Right lung (tissue), 5 donors: Measurements from ENCODE around the gene BMS1. TPM values are rescaled to one million over a fixed set of nuclear protein-coding genes. Genes with fewer than 3 reads are reported as not detected.
"Not testable (repeated sequence)": the region's sequence is repeated elsewhere in the genome, so short reads cannot be mapped to it uniquely, and the experiment has no call there.

Source experiments
- DNase-seq, 2 donors: peaks; one replicate each; pipeline ENCODE4 v3.0.0-alpha.2; 2013
- polyA plus RNA-seq, 5 donors: library from polyadenylated mRNA; unstranded; fragments of 120-200 nt; gene quantifications; one replicate each; pipeline versions ENCODE4 v1.2.1 to v1.2.3, GENCODE V29; 2013; ENCODE audit warnings: inconsistent platforms in 1 of 5, low replicate concordance in 1 of 5; ENCODE audit not compliant: insufficient read length in 5 of 5, insufficient read depth in 1 of 5

The BMS1 gene
- polyA plus RNA-seq, 5 donors = 19.4 to 24.1 (median 22.2) TPM

- DNase-seq = not testable (repeated sequence)
These were observed 77.4 kb downstream of the BMS1 start for GRCh38 chr10:42860016-42860415.

GRCh38 chr10:42862801-42863200, 80.2 kb downstream of the BMS1 start:
- not testable (repeated sequence) for DNase-seq

- no peak for DNase-seq
These were observed 82.0 kb downstream of the BMS1 start for GRCh38 chr10:42864575-42864974.

GRCh38 chr10:42865716-42866114, 83.1 kb downstream of the BMS1 start:
- no peak for DNase-seq

DNA sequence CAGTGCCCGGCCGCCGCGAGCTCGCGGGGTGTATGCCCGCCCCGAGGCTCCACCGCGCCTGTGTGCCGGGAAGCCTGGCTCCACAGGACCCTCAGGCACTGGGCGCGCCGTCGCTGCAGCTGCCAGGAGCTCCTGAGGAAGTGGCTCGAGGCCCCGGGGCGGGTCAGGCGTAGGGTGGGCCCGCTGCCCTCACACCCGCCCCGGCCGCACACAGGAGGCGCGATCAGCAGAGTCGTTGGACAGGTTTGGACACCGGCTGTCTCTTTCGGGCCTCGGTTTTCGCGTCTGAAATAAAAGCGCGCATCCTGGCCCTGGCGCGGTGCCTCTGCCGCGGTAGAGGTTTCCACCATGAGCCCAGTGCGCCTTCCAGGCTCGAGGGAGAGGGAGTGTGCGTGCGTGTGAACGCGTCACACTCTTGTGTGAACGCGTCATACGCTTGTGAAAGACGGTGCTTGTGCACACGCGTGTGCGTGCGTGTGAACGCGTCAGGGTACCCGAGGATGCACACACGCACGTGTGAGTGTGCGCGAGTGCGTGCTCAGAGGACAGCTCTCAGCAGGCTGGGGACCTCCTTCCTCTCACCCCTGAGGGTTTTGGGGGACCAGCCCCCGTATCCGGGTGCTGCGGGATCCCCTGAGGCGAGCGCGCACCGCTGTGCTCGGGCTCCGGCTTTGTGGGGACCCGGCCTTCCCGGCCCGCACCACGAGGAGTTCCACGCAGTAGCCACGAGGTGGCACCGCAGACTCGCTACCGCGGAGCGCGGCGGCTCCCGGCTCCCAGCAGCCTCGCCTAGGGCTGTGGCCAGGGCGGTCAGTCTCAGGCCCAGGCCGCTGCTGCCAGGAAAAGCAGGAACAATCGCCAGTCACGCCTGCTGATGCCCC, 83.8 kb downstream of the BMS1 start:
- peak; percentile 65 to 74 for DNase-seq

- DNase-seq = no peak
These were observed 85.0 kb downstream of the BMS1 start for GRCh38 chr10:42867571-42867970.

- no peak for DNase-seq
These were observed 85.9 kb downstream of the BMS1 start for GRCh38 chr10:42868530-42868929.

GRCh38 chr10:42869977-42870350, 87.4 kb downstream of the BMS1 start:
- DNase-seq = no peak

GRCh38 chr10:42871138-42871641, 88.6 kb downstream of the BMS1 start:
- peak; percentile 42 to 45 for DNase-seq

DNA sequence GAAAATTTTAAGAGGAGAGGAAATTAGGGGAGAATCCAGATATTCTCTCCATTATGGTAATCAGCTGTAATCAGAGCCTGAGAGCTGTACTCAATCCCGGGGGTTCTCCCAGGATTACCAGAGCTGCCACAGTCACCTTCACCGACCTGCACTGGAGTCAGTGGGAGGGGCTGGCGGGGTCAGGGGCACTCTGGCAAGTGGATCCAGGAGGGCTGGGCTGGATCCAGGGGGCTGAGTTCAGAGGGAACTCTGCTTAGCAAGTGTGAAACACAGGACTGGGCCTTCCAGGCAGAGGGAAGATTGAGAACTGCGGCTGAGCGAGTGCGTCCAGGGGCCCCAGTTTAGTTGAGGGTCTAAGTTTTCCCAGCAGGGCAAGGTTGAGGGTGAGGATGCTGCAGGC, 89.2 kb downstream of the BMS1 start:
- no peak for DNase-seq

DNA sequence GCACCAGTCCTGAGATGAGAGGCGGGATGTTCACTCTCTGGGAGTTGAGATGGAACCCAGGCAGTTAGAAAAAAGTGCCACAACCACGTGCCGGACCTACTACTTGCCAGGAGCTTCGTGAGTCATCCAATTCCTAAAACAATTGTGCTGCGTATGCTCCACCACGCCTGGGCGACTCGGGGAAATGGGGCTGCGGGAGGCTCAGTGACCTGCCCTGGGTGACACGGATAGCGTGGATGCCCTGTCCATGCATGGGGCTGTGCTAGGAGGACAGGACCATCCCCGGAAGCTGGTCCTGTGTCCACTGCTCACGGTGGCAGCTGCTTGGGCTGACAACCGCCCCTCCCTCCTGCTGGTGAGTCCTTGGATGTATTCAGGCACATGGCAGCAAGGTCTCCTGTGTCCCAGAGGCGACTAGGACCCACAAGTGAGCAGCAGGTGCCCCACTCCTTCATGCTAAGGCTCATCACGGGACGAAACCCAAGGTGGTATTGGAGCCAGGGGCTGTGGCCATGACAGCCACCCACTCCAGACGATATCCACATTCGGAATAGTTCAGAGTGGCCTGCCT, 90.4 kb downstream of the BMS1 start:
- no peak for DNase-seq

DNA sequence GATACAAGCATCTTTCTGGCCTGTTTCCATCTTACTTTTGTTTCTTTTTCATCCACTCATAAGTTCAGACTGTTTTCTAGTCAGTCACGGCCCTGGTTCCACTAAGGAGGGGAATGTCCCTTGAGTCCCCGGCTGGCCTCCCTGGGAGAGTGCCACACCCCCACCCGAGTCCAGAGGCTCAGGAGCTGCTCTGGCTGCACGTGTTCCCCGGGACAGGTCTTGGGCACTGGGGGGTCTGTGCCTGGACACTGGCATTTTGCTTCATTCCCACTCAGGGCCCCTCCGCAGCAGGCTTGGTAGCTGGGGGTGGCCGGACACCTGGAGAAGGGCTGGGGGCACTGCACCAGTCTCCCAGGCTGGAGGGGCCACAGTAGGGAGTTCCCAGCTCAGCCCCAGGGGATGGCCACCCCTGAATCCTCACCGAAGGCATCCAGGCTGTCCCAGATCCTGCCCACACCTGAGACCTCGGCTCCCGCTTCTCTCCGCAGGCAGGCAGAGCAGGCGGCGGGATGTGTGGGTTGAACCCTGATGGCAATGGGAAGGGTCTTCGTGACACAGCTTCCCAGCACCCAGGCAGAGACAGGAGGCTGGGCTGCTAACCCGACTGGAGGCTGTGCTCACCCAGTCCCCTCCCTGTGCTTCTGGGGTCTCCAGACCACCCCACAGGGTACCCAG, 92.3 kb downstream of the BMS1 start:
- no peak for DNase-seq

DNA sequence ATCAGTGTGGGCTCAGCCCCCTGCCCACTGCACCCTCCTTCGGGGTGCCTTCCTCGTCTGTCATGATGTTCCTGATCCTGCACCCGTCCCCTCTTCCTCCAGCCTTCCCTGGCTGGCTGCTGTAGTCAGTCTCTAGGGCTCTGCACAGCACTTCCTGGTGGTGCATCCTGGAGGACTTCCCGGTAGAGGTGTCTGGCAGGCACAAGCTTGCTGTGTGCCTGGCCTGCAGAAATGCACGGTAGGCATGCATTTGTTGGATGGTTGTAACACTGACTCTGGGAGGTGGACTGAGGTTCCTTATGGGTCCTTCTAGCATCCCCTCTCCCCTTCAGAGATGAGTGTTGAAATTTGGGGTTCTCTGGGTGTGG, 92.8 kb downstream of the BMS1 start:
- no peak for DNase-seq

- DNase-seq = peak; percentile 70 to 75
These were observed 93.3 kb downstream of the BMS1 start for GRCh38 chr10:42875798-42876341.

DNA sequence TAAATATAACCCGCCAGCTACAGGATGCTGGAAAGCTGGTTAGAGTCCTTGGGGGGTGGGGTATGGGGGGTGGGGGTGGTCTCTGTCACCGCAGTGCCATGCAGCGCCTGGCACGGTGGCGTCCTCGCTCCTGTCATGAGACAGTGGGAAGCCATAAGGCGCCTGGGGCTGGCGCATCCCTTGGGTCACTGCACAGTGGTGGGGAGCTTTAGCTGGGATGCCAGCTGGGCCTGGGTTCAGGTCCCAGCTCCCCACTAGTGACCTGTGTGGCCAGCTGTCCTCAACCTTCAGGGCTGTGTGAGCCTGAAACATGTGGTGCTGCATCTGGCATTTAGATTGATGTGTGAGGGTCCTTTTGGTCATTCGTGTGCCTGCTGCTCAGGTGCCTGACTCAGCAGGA, 93.9 kb downstream of the BMS1 start:
- DNase-seq = no peak

- no peak for DNase-seq
These were observed 94.3 kb downstream of the BMS1 start for GRCh38 chr10:42876945-42877344.

DNA sequence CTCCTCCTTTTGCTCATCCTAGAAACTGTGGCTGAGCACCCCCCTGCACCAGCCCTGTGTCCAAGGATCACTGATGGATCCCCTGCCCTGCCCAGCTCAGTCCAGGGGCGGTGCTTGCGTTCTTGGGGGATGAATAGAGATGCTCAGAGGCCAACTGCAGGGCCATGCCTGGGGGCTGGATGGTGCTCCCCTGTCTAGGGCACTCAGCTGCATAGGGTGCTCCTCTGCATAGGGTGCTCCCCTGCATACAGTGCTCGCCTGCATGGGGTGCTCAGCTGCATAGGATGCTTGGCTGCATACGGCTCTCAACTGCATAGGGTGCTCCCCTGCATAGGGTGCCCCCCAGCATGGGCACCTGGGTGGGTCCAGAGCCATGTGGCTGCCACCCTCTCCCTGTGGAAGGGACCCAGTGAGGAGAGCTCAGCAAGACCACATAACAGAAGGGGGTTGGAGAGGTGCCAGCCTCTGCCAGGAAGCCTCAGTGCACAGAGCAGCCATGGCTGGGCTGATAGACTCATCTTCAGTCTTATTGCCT, 95.0 kb downstream of the BMS1 start:
- DNase-seq = no peak

DNA sequence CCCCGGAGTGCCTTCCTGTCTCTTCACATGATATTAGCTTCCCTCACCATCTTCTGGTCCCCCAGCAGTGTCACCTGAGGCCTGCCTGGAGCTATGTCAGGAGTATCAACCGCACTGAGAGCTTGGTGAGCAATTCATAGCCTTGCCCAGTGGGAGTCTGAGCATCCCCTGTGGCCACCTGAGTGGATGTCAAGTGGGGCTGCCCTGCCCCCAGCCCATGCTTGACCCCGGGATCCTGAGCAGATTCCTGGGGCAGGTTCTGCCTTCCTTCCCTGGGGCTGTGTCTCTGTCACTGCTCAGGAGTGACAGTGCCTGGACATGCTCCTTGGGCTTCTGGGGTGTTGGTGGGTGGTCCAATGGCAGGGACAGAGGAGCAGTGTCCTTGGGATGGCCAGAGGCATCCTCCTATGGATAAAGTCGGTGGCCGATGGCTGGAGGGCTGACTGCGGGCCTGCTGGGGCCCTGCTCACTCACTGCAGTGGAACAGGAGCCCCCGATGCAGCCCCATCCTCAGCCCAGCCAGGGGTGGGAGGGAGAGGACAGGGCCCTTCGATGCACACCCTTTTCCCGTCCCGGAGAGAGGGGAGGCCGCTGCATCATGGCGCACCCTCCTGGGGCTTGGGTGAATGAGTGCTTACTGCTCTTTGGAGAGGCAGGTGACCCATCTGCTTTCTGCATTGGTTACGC, 95.7 kb downstream of the BMS1 start:
- no peak for DNase-seq

GRCh38 chr10:42878821-42879195, 96.2 kb downstream of the BMS1 start:
- no peak for DNase-seq

GRCh38 chr10:42879380-42880254, 97.0 kb downstream of the BMS1 start:
- DNase-seq = no peak

DNA sequence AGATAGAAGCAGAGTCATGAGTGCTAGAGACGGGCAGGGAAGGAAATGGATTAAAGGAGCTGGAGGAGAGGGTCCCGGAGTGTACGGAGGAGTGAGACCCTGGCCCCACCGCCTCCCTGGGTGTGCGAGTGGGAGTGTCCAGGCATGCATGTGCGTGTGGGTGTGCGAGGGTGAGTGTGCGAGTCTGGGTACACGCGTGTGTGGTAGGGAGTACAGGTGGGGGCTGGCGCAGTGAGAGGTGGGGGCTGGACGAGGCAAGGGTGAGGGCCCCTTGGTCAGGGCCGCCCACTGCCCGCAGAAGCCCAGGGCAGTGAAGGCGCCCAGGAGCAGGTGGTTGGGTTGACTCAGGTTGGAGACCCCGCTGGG, 97.6 kb downstream of the BMS1 start:
- no peak for DNase-seq
